Left lung (tissue), 10 donors: ENCODE data around the gene IDI2. TPM values are rescaled to one million over a fixed set of nuclear protein-coding genes. Genes with fewer than 3 reads are reported as not detected.

Experiments used
- ATAC-seq: fragments of 200-7000 bp; cut with Tn5 transposase; one replicate; pipeline ENCODE4 v1.9.1; 2020; ENCODE audit warnings: moderate library complexity
- DNase-seq, 4 donors: peaks; one replicate each; pipeline ENCODE4 v3.0.0-alpha.2; 2013 to 2020
- H3K27ac ChIP-seq, 2 donors: fragments of 200-600 bp; sonication (generic) in 1 of 2; one replicate each; pipeline versions ENCODE4 v1.5.0 to v1.8.0; 2020 to 2021
- H3K27me3 ChIP-seq, 2 donors: fragments of 200-600 bp; sonication (generic) in 1 of 2; one replicate each; pipeline versions ENCODE4 v1.5.0 to v1.8.0; 2020 to 2021
- H3K36me3 ChIP-seq, 2 donors: fragments of 200-600 bp; sonication (generic) in 1 of 2; one replicate each; pipeline versions ENCODE4 v1.5.0 to v1.8.0; 2020 to 2021
- H3K4me1 ChIP-seq, 2 donors: fragments of 200-600 bp; one replicate each; pipeline ENCODE4 v1.8.0; 2021
- H3K4me3 ChIP-seq, 2 donors: fragments of 200-600 bp; sonication (generic) in 1 of 2; one replicate each; pipeline versions ENCODE4 v1.5.0 to v1.8.0; 2020 to 2021; ENCODE audit warnings: mild to moderate bottlenecking in 1 of 2
- H3K9me3 ChIP-seq, 2 donors: fragments of 200-600 bp; sonication (generic) in 1 of 2; one replicate each; pipeline versions ENCODE4 v1.5.0 to v1.8.0; 2020 to 2021
- CTCF ChIP-seq, 2 donors: fragments of 200-600 bp; sonication (generic) in 1 of 2; IDR thresholded peaks; one replicate each; pipeline versions ENCODE4 v1.5.0 to v1.8.0; 2021; ENCODE audit warnings: antibody characterized with exemption in 2 of 2
- intact Hi-C, 2 donors: fragments of 100-400 bp; cut with DNase I; formaldehyde crosslinking; loops; one replicate each; pipeline versions ENCODE4 v1.11.2 to v1.14.2; 2022
- polyA plus RNA-seq, 6 donors: library from polyadenylated mRNA; unstranded; fragments of 120-200 nt; gene quantifications; one replicate each; pipeline ENCODE4 v1.2.1, GENCODE V29; 2013; ENCODE audit not compliant: insufficient read length in 6 of 6
- total RNA-seq, 2 donors: library from RNA; stranded (reverse); fragmentation: NEBNext Ultra II Directional; extraction: Animal tissue kit (Norgen Biotek cat#: 25700); gene quantifications; one replicate each; pipeline ENCODE4 v1.2.1, GENCODE V29; 2021
- donor health status: DM: no; HTN: yes; CAD: no.
- donor health status: DM: no; HTN: no; CAD: no.

The IDI2 gene
- total and polyA plus RNA-seq, 8 donors: 0.17 to 0.24 (median 0.17) TPM; not detected in 5

GRCh38 chr10:971150-971542, 54.5 kb downstream of the IDI2 start:
- Histone ChIP-seq H3K9me3 (no peaks in the 10 kb centered on the region), H3K4me3 (no peak overlapping the region), H3K36me3 (no peaks in the 10 kb centered on the region), H3K27me3 (no peaks in the 10 kb centered on the region), H3K4me1 (peaks cover 12 to 14% of the 10 kb centered on the region in 2 donors), H3K27ac (peak overlapping the region; percentile 69 to 82)
- intact Hi-C loops: no loop called here
- no peak for TF ChIP-seq CTCF (IDR thresholded peaks at IDR 0.05)
- DNase-seq (peak in 1 of 4 donors; percentile 80), ATAC-seq (peak; percentile 32)

GRCh38 chr10:970311-971149, 55.1 kb downstream of the IDI2 start:
- H3K4me3 ChIP-seq: no peak overlapping the region
- DNase-seq: peak in 1 of 4 donors; percentile 77
- H3K36me3 ChIP-seq: no peaks in the 10 kb centered on the region
- no peak for TF ChIP-seq CTCF (IDR thresholded peaks at IDR 0.05)
- H3K27me3 ChIP-seq: no peaks in the 10 kb centered on the region
- peak overlapping the region; percentile 69 to 82 for H3K27ac ChIP-seq
- peaks cover 12 to 14% of the 10 kb centered on the region in 2 donors for H3K4me1 ChIP-seq
- H3K9me3 ChIP-seq: no peaks in the 10 kb centered on the region
- intact Hi-C loops: no loop called here
- ATAC-seq: peak; percentile 67

- Histone ChIP-seq H3K9me3 (no peaks in the 10 kb centered on the region), H3K27me3 (no peaks in the 10 kb centered on the region), H3K4me3 (no peak overlapping the region), H3K27ac (peak overlapping the region; percentile 41 to 69), H3K4me1 (peaks cover 12 to 14% of the 10 kb centered on the region in 2 donors), H3K36me3 (no peaks in the 10 kb centered on the region)
- intact Hi-C loops: no loop called here
- ATAC-seq: peak; percentile 2
- peak in 1 of 4 donors; percentile 39 for DNase-seq
- TF ChIP-seq CTCF (IDR thresholded peaks at IDR 0.05): no peak
Measured at GRCh38 chr10:969473-970150, 56.0 kb downstream of the IDI2 start.

Other genes starting within 250 kb of the IDI2 start
- 100 to 1,000 TPM; 121 to 122 TPM for gene LARP4B, start 94.2 kb downstream of the IDI2 start, total RNA-seq
- 10 to 100 TPM; 45.1 to 61.1 (median 51.2) TPM for gene LARP4B, start 94.2 kb downstream of the IDI2 start, polyA plus RNA-seq
- 10 to 100 TPM; 33.2 to 46.9 TPM for gene GTPBP4, start 37.4 kb downstream of the IDI2 start, total RNA-seq
- gene GTPBP4, start 37.4 kb downstream of the IDI2 start, polyA plus RNA-seq: 10 to 100 TPM; 47.9 to 62.7 (median 55.4) TPM
- gene IDI1, start 23.3 kb upstream of the IDI2 start, total RNA-seq: 100 to 1,000 TPM in 1 of 2 donors, 10 to 100 TPM in 1; 61.1 to 101 TPM
- gene IDI1, start 23.3 kb upstream of the IDI2 start, polyA plus RNA-seq: 10 to 100 TPM; 43.7 to 85.0 (median 62.6) TPM
- 10 to 100 TPM; 16.1 to 23.8 TPM for gene WDR37, start 30.5 kb upstream of the IDI2 start, total RNA-seq
- 10 to 100 TPM; 17.2 to 20.4 (median 18.1) TPM for gene WDR37, start 30.5 kb upstream of the IDI2 start, polyA plus RNA-seq